ENCODE data around the gene FGFR1OP2.

DNA sequence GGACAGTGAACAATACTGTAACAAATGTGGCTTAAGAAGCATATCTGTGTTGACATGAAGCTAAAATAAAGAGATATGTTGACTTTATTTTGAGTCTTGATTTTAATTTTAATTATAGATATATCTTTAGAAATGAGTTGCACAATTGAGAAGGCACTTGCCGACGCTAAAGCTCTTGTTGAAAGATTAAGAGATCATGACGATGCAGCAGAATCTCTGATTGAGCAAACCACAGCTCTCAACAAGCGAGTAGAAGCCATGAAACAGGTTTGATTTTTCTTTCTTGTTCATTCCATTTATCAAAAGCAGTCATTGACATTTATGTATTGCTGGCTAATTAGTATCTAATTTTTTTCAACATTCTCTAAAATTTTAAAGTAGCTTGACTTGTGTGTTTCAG lies 15.8 kb downstream of the FGFR1OP2 start:
- TF ChIP-seq EP300 (IDR thresholded peaks at IDR 0.05): no peak
- no peak for TF ChIP-seq CTCF (IDR thresholded peaks at IDR 0.05)

All from suprapubic skin (tissue), 3 donors.